B cell (primary cell): ENCODE results near the gene MDFI.

Experiments
- EZH2 ChIP-seq: IDR thresholded peaks from 2 replicates; pipeline ENCODE4 v1.6.1; 2012; ENCODE audit warnings: borderline replicate concordance, low read depth, mild to moderate bottlenecking, moderate library complexity, low read length; ENCODE audit not compliant: insufficient read depth, poor library complexity, severe bottlenecking
- TF ChIP-seq, protein P1 (sequence below): fragments of 200-600 bp; IDR thresholded peaks from one replicate; pipeline ENCODE4 v1.8.0; 2022; ENCODE audit warnings: antibody characterized with exemption, mild to moderate bottlenecking

DNA sequence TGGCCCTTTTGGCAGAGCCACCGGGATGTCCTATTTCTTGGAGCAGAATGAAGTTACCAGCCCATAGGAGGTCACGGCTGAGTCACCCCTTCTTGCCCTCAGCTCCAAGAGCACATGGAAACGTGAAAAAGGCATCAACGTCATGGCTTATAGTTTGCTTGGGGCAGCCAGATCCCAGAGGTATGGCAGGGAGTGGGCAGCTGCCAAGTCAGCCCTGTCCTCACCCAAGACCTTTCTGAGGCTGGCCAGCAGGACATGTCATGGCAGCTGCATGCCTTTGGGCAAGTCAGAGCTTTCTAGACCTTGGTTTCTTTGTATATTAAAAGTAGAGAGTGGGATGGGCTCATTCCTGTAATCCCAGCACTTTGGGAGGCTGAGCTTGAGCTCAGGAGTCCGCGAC lies 8.2 kb upstream of the MDFI start:
- TF ChIP-seq, protein P1, sequence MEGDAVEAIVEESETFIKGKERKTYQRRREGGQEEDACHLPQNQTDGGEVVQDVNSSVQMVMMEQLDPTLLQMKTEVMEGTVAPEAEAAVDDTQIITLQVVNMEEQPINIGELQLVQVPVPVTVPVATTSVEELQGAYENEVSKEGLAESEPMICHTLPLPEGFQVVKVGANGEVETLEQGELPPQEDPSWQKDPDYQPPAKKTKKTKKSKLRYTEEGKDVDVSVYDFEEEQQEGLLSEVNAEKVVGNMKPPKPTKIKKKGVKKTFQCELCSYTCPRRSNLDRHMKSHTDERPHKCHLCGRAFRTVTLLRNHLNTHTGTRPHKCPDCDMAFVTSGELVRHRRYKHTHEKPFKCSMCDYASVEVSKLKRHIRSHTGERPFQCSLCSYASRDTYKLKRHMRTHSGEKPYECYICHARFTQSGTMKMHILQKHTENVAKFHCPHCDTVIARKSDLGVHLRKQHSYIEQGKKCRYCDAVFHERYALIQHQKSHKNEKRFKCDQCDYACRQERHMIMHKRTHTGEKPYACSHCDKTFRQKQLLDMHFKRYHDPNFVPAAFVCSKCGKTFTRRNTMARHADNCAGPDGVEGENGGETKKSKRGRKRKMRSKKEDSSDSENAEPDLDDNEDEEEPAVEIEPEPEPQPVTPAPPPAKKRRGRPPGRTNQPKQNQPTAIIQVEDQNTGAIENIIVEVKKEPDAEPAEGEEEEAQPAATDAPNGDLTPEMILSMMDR, result no peak
- TF ChIP-seq EZH2, result no peak
